GM12873 (cell line): ENCODE data around the gene HTT.

Source experiments
- CTCF ChIP-seq: IDR thresholded peaks from 2 replicates; pipeline ENCODE4 v1.5.1; 2012; ENCODE audit warnings: low read depth, mild to moderate bottlenecking, moderate library complexity, low read length, control low read depth; ENCODE audit not compliant: insufficient read depth; ENCODE audit errors: missing control alignments

The HTT gene

GRCh38 chr4:3237266-3237665 is 162.8 kb downstream of the HTT start:
- no peak for TF ChIP-seq CTCF

DNA sequence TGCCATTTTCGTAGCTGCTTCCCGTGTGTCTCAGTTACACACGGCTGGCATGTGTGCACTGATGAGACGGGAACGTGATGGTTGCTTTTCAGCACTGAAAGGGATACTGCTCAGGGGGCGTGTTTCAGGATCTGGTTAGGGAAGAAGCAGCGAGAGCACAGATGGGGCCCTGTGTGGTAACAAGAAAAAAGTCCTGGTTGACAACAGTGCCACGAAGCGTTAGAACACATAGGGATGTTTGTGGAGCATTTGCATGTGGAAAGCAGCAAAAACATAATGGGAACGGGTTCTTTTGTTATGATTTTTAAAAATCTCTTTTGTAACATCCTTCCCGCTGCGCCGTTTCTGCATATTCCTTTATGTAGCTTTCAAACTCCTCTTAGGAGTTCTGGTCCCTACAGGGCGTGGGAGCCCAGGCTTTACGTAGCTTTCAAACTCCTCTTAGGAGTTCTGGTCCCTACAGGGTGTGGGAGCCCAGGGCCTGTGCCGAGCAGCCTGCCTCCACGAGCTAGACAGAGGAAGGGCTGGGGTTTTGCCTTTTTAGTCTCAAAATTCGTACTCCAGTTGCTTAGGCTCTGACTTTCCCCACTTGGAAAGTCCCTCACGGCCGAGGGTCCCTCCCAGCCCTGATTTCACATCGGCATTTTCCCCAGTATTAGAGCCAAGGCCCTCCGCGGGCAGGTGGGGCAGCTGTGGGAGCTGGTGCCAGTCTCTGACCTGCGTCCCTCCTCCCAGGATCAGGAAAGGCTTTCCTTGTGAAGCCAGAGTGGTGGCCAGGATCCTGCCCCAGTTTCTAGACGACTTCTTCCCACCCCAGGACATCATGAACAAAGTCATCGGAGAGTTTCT is 163.5 kb downstream of the HTT start:
- TF ChIP-seq CTCF, result no peak

DNA sequence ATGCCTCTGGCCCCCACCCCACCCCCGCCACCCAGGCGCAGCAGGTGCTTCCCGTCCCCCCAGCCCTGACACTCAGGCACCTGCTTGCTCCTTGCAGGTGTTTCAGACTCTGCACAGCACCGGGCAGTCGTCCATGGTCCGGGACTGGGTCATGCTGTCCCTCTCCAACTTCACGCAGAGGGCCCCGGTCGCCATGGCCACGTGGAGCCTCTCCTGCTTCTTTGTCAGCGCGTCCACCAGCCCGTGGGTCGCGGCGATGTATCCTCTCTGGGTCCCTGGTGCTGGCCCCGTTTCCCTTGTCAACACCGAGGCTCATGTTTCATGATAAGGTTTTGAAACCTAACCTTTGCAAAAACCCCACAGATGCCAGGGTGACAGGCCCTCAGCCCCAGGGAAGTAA is 164.2 kb downstream of the HTT start:
- no peak for TF ChIP-seq CTCF

DNA sequence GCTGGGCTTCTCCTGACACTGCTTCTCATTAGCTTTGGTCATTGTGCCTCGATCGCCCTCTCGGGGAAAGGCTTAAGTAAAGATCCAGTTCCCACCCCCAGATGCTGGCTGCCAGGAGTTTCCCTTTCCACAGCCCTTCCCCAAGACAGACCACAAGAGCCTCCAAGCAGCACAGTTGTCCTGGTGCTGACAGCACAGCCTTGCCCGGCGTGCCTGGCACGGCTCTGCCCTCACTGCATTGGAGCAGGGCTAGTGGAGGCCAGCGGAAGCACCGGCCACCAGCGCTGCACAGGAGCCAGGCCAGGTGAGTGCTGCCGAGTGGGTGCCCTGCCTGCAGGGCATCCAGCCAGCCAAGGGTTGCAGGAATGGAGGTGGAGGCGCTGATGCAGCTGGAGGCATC is 164.8 kb downstream of the HTT start:
- TF ChIP-seq CTCF, result no peak

- no peak for TF ChIP-seq CTCF
Observed at GRCh38 chr4:3239998-3240920, 165.8 kb downstream of the HTT start.

- no peak for TF ChIP-seq CTCF
Observed at GRCh38 chr4:3240936-3241522, 166.5 kb downstream of the HTT start.
